Cardiac fibroblast (primary cell): ENCODE data around the gene TCP1.

Experiments used
- DNase-seq, 2 donors: peaks; one replicate each; pipeline versions ENCODE4 v3.0.0 to v3.0.0-alpha.2; 2010; ENCODE audit warnings: low read depth in 2 of 2
- H3K4me3 ChIP-seq, 2 donors: replicated peaks in 1 of 2; 1 replicate in 1 of 2; 2 replicates in 1 of 2; pipeline ENCODE4 v1.5.1; 2011; ENCODE audit warnings: low read depth in 2 of 2, low read length in 2 of 2, mild to moderate bottlenecking in 2 of 2, moderate library complexity in 1 of 2
- TF ChIP-seq, protein P1 (sequence below): IDR thresholded peaks from one replicate; pipeline ENCODE4 v1.5.1; 2011; ENCODE audit warnings: low read depth, mild to moderate bottlenecking, low read length, inconsistent platforms

Gene TCP1

GRCh38 chr6:159760602-159761057 is 28.8 kb downstream of the TCP1 start:
- H3K4me3 ChIP-seq = peak overlapping the region in 1 of 2 donors; percentile 49
- DNase-seq = peak; percentile 68 to 78
- TF ChIP-seq, protein P1, sequence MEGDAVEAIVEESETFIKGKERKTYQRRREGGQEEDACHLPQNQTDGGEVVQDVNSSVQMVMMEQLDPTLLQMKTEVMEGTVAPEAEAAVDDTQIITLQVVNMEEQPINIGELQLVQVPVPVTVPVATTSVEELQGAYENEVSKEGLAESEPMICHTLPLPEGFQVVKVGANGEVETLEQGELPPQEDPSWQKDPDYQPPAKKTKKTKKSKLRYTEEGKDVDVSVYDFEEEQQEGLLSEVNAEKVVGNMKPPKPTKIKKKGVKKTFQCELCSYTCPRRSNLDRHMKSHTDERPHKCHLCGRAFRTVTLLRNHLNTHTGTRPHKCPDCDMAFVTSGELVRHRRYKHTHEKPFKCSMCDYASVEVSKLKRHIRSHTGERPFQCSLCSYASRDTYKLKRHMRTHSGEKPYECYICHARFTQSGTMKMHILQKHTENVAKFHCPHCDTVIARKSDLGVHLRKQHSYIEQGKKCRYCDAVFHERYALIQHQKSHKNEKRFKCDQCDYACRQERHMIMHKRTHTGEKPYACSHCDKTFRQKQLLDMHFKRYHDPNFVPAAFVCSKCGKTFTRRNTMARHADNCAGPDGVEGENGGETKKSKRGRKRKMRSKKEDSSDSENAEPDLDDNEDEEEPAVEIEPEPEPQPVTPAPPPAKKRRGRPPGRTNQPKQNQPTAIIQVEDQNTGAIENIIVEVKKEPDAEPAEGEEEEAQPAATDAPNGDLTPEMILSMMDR = no peak

- TF ChIP-seq, protein P1 = no peak
- no peak overlapping the region for H3K4me3 ChIP-seq
- no peak for DNase-seq
Measured at GRCh38 chr6:159759645-159760044, 29.8 kb downstream of the TCP1 start.

DNA sequence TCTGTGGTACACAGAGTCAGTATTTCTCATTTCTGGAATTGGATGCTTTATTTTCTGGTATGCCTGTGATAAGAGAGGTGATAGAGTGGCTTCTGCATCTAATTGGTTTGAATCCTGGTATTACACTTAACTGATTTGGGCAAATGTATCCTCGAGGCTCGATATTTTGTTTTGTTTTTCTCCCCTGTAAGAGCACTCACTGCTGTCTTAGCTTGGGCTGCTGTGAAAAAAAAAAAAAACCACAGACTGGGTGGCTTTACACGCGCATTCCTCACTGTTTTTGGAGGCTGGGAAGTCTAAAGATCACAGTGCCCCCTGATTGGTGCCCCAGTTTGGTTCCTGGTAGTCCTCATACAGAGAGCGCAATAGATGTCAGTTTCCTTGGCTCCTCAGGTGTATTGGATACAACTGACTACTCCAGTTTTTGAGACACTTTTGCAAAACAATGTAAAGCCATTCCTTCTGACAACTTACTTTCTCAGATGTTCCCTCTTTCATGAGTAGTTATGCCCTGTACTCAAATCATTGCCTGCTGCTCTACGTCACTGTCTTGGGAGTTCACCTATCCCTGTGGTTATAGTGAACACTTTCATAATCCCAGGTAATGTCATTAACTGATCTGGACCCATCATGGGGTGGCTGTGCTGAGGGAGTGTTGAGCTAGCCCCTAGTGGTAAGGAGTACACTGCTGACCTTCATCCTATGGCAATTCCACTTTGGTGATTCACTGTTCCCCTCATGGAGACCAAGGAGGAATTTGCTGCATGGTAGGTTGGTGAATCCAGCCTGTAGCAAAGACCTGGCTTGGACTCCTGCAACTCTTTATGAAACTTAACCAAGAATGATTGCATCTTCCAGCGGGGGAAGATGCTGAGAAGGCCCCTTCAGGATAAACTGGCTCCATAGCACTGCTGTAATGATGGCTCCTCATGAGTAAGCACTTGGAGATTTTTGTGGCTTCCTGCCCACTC is 31.1 kb downstream of the TCP1 start:
- TF ChIP-seq, protein P1 = peak; percentile 28
- H3K4me3 ChIP-seq = no peak overlapping the region
- DNase-seq = peak; percentile 21 to 66

- TF ChIP-seq, protein P1 = no peak
- DNase-seq = no peak
- no peak overlapping the region for H3K4me3 ChIP-seq
Measured at GRCh38 chr6:159756508-159756907, 32.9 kb downstream of the TCP1 start.

DNA sequence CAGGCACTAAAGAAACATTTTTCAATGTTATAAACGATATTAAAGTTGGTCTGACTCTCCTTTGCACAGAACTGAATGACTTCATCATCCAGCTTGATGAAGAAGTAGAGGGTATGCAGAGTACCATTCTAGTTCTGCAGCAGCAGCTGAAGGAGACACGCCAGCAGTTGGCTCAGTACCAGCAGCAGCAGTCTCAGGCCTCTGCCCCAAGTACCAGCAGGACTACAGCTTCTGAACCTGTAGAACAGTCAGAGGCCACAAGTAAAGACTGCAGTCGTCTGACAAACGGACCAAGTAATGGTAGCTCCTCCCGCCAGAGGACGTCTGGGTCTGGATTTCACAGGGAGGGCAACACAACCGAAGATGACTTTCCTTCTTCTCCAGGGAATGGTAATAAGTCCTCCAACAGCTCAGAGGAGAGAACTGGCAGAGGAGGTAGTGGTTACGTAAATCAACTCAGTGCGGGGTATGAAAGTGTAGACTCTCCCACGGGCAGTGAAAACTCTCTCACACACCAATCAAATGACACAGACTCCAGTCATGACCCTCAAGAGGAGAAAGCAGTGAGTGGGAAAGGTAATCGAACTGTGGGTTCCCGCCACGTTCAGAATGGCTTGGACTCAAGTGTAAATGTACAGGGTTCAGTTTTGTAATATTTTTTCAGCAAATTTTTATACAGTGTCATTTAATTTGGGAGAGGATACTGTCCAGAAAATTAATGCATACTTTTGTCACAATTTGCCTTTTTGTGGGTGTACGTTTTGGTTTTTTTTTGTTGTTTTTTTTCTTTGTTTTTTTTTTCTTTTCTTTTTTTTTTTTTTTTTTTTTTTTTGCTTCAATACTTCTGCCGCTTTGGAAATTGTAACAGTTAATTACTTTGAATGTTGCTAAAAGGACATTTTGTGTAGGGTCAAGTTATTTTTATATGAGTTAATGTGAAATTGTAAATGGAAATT is 34.2 kb downstream of the TCP1 start:
- TF ChIP-seq, protein P1 = no peak
- H3K4me3 ChIP-seq = no peak overlapping the region
- peak; percentile 7 to 13 for DNase-seq

GRCh38 chr6:159754401-159754800 is 35.0 kb downstream of the TCP1 start:
- DNase-seq = no peak
- TF ChIP-seq, protein P1 = no peak
- no peak overlapping the region for H3K4me3 ChIP-seq
